Muscle of leg (tissue), 11 donors: ENCODE measurements around the gene ELL. TPM values are rescaled to one million over a fixed set of nuclear protein-coding genes. Genes with fewer than 3 reads are reported as not detected.

ENCODE experiments used
- DNase-seq: peaks from one replicate; pipeline ENCODE4 v3.0.0; 2013
- H3K27ac ChIP-seq: one replicate; pipeline ENCODE4 v1.5.1; 2013; ENCODE audit warnings: mild to moderate bottlenecking, low read length, control low read depth
- H3K27me3 ChIP-seq: one replicate; pipeline ENCODE4 v1.6.1; 2013; ENCODE audit warnings: low read length; ENCODE audit not compliant: control insufficient read depth, insufficient read depth
- H3K36me3 ChIP-seq: one replicate; pipeline ENCODE4 v1.6.1; 2013; ENCODE audit warnings: low read length; ENCODE audit not compliant: control insufficient read depth, insufficient read depth
- H3K4me1 ChIP-seq: one replicate; pipeline ENCODE4 v1.6.1; 2013; ENCODE audit warnings: low read length; ENCODE audit not compliant: control insufficient read depth, insufficient read depth
- H3K4me3 ChIP-seq: one replicate; pipeline ENCODE4 v1.5.1; 2013; ENCODE audit warnings: low read length, control low read depth
- H3K9me3 ChIP-seq: replicated peaks from 2 replicates; pipeline ENCODE4 v1.6.1; 2013; ENCODE audit warnings: low read depth, low read length; ENCODE audit not compliant: control insufficient read depth
- WGBS: methylation state at CpG from one replicate; pipeline ENCODE4 v1.1.5; 2013; ENCODE audit warnings: missing lambda C conversion rate; ENCODE audit not compliant: insufficient coverage; 5-methylcytosine and 5-hydroxymethylcytosine counted together
- polyA plus RNA-seq, 8 donors: library from polyadenylated mRNA; unstranded; fragments of 120-200 nt; gene quantifications; one replicate each; pipeline versions ENCODE4 v1.2.1 to v1.2.3, GENCODE V29; 2013; ENCODE audit warnings: inconsistent platforms in 1 of 8, low replicate concordance in 1 of 8; ENCODE audit not compliant: insufficient read length in 8 of 8, insufficient read depth in 1 of 8
- total RNA-seq: library from RNA; stranded (reverse); fragments of 120-200 nt; gene quantifications from one replicate; pipeline ENCODE4 v1.2.4, GENCODE V29; 2013

Gene ELL
- total and polyA plus RNA-seq, 9 donors, result 11.4 to 20.3 (median 16.7) TPM

- H3K36me3 ChIP-seq, result peaks cover 31% of the 10 kb centered on the region
- WGBS, result 43% methylated on average over 10 of the region's 11 CpGs
- H3K27me3 ChIP-seq, result no peaks in the 10 kb centered on the region
- no peak overlapping the region for H3K27ac ChIP-seq
- peak; percentile 31 for DNase-seq
- no peaks in the 10 kb centered on the region for H3K9me3 ChIP-seq
- peaks cover 63% of the 10 kb centered on the region for H3K4me1 ChIP-seq
- H3K4me3 ChIP-seq, result no peak overlapping the region
Measured at GRCh38 chr19:18440415-18440877, 81.4 kb downstream of the ELL start.

DNA sequence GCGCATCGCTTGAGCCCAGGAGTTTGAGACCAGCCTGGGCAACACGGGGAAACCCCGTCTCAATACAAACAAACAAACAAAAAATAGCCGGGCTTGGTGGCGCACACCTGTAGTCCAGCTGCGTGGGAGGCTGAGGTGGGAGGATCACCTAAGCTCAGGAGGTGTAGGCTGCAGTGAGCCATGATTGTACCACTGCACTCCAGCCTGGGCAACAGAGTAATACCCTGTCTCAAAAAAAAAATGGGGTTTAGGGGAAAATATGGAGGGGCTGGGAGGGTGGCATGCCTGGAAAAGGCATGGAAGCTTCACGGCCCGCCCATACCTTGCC, 82.0 kb downstream of the ELL start:
- Histone ChIP-seq H3K4me3 (no peak overlapping the region), H3K9me3 (no peaks in the 10 kb centered on the region), H3K36me3 (peaks cover 34% of the 10 kb centered on the region), H3K27me3 (no peaks in the 10 kb centered on the region), H3K4me1 (peaks cover 59% of the 10 kb centered on the region), H3K27ac (no peak overlapping the region)
- 94% methylated on average over 4 of the region's 9 CpGs for WGBS
- DNase-seq, result no peak

DNA sequence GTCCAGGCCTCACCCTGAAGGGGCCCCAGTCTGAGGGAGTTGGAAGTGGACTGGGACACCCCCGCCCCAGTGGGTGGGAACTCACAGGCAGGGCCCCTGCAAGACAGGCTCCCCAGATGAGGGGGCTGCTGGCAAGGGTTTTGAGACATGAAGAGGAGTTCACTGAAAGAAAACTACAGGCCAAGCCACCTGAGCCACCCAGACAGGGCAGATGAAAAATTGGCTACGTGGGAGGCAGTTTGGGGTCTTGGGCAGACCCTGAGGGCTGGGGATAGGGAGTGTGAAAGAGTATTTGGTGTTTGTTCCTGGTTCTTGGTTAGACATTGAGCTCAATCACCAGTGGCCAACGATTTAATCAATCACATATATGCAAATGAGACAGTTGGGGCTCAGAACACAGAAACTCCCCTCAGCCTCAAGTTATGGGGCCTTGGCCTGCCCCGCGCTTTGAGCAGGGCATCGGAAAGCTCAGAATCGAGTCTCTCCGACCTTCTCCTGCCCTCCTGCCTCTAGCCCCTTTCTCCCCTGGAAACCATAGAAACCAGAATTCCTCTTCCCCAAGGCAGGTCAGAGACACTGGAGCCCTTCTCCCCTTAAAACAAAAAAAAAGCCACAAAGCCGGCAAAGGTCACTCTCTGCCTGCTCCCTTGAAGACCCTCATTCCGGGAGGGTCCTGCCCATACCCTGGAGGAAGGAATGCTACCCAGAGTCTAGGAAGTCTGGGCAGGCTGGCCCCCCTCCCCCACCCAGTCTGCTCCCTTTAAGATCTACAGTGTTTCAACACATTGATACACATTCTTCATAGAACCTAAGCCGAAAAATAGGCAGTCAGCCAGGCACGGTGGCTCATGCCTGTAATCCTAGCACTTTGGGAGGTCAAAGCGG, 82.6 kb downstream of the ELL start:
- WGBS, result 41% methylated on average over 10 of the region's 13 CpGs
- H3K27me3 ChIP-seq, result no peaks in the 10 kb centered on the region
- peaks cover 31% of the 10 kb centered on the region for H3K36me3 ChIP-seq
- peak; percentile 42 for DNase-seq
- peak overlapping the region; percentile 74 for H3K27ac ChIP-seq
- H3K4me1 ChIP-seq, result peaks cover 56% of the 10 kb centered on the region
- no peak overlapping the region for H3K4me3 ChIP-seq
- no peaks in the 10 kb centered on the region for H3K9me3 ChIP-seq

DNA sequence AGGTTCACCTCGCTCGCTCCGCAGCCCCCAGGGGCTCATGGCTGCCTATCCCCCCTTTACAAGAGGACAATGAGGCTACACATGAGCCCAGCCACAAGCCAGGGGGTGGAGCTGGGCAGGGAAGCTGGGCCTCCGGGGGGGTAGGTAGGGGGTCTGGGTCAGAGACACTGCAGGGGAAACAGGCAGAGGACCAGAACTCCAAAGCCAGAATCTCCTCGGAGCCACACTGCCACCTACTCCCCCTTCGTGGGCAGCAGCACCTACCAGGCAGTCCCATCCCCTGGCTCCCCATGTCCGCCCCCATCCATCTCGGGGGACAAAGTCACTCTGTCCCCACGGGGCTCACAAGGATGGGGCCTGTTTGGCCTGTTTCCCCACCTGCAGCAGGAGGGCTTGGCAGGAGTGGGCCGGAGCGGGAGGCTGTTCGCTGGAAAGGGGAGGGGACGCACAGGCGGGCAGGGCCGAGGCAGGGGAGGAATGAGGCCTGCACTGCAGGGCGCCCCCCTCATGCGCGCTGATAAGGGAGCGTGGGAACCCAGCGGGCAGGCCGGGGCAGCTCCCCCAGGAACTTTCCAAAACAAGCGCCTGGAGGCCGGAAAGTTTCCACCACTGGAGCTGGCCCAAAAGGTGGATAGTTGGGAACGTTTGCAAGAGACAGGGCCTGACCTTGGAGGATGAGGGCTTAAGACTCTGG, 83.4 kb downstream of the ELL start:
- Histone ChIP-seq H3K4me1 (peaks cover 59% of the 10 kb centered on the region), H3K27ac (peak overlapping the region; percentile 74), H3K9me3 (no peaks in the 10 kb centered on the region), H3K36me3 (peaks cover 27% of the 10 kb centered on the region), H3K27me3 (no peaks in the 10 kb centered on the region), H3K4me3 (peak overlapping the region; percentile 56)
- DNase-seq, result peak; percentile 69
- 10% methylated on average over 16 of the region's 24 CpGs for WGBS

- H3K27me3 ChIP-seq, result no peaks in the 10 kb centered on the region
- H3K4me1 ChIP-seq, result peaks cover 66% of the 10 kb centered on the region
- DNase-seq, result peak; percentile 74
- peak within 1 kb of the TSS; percentile 56 for H3K4me3 ChIP-seq
- under 1% methylated on average over 80 of the region's 99 CpGs for WGBS
- no peaks in the 10 kb centered on the region for H3K9me3 ChIP-seq
- peak within 1 kb of the TSS; percentile 81 for H3K27ac ChIP-seq
- H3K36me3 ChIP-seq, result peaks cover 21% of the 10 kb centered on the region
Measured at GRCh38 chr19:18437491-18438330, 84.2 kb downstream of the ELL start, which contains the start of gene ISYNA1. ISYNA1 (minus strand) TSS chr19:18438133; CDS start chr19:18437979, 154 bp downstream.

GRCh38 chr19:18436671-18437490, 85.0 kb downstream of the ELL start:
- H3K4me1 ChIP-seq, result peaks cover 72% of the 10 kb centered on the region
- 12% methylated on average over 56 of the region's 67 CpGs for WGBS
- no peaks in the 10 kb centered on the region for H3K9me3 ChIP-seq
- peak; percentile 86 for DNase-seq
- peak overlapping the region; percentile 56 for H3K4me3 ChIP-seq
- H3K27me3 ChIP-seq, result no peaks in the 10 kb centered on the region
- peak overlapping the region; percentile 59 for H3K27ac ChIP-seq
- H3K36me3 ChIP-seq, result peaks cover 23% of the 10 kb centered on the region

- peak; percentile 56 for DNase-seq
- Histone ChIP-seq H3K4me1 (peaks cover 73% of the 10 kb centered on the region), H3K27me3 (no peaks in the 10 kb centered on the region), H3K27ac (peak overlapping the region; percentile 59), H3K4me3 (peak overlapping the region; percentile 56), H3K9me3 (no peaks in the 10 kb centered on the region), H3K36me3 (peaks cover 27% of the 10 kb centered on the region)
- WGBS, result 68% methylated on average over 45 of the region's 46 CpGs
Measured at GRCh38 chr19:18435842-18436670, 85.8 kb downstream of the ELL start.

DNA sequence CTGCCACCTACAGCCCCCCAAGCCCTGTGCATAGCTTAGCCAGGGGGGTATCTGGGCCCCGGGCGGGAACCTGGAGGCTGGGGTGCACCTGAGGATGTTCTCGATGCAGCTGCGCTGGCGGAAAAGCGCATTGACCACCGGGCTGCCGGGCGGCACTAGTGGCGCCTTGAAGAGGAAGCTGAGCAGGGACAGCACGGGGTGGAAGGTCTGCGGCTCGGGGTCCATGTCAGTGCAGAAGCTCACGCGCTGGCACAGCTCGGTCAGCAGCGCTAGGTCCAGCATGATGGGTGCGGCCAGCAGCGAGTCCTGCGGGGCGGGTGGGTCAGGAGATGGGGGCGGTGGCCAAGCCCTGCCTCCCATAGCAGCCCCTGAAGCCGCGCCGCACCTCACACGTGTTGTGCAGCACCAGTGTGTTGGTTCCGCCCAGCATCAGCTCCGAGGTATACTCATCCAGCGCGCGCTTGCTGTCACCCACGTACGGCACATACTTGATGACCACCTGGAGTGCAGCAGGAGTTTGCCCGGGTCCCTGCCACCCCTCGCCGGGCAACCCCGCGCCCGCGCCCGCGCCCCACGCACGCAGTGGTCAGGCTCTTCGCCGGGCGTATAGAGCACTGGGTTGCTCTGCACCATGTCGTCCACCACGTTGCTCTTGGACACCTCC, 86.6 kb downstream of the ELL start:
- no peak overlapping the region for H3K27ac ChIP-seq
- DNase-seq, result no peak
- peaks cover 30% of the 10 kb centered on the region for H3K36me3 ChIP-seq
- H3K9me3 ChIP-seq, result no peaks in the 10 kb centered on the region
- H3K27me3 ChIP-seq, result no peaks in the 10 kb centered on the region
- no peak overlapping the region for H3K4me3 ChIP-seq
- WGBS, result 91% methylated on average over 49 of the region's 49 CpGs
- peaks cover 70% of the 10 kb centered on the region for H3K4me1 ChIP-seq
